Measurements from ENCODE around the gene CIAO3. TPM values are rescaled to one million over a fixed set of nuclear protein-coding genes. Genes with fewer than 3 reads are reported as not detected.

Gene CIAO3
- total and polyA plus RNA-seq, 2 donors (not counting 1 experiment from before 2014, with no cell fraction given), result 59.4 to 68.4 TPM

DNA sequence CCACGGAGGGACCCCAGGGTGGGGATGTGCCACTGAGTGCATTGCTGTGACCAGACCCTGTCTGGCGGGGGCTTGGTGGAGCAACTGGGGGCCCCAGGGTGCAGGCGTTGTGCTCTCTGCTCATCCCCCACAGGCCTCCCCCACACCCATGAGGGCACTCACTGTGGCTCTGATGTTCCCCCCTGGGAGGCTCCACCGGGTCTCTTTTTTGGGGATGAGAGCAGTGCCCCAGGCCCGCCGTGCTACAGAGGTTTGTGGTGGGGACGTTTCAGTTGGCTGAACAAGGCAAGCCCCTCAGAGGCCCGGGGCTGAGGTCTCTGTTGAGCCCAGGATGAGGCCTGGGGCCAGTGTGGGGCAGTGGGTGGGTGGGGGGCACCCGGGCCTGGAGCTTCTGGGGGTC, 17.1 kb downstream of the CIAO3 start:
- Histone ChIP-seq H3K27me3 (replicated peaks in 1 of 4; ENCODE audit: control extremely low read depth in 1 of 4, control insufficient read depth in 3 of 4, insufficient read depth in 4 of 4, low read length in 3 of 4) (no peaks in the 10 kb centered on the region), H3K36me3 (replicated peaks in 1 of 2; ENCODE audit: control extremely low read depth in 1 of 2, control insufficient read depth in 1 of 2, extremely low read depth in 1 of 2, insufficient read depth in 2 of 2, low read length in 1 of 2) (no peaks in the 10 kb centered on the region), H3K27ac (ENCODE audit: low read length in 2 of 2) (no peak overlapping the region), H3K9me3 (ENCODE audit: control extremely low read depth in 1 of 3, control insufficient read depth in 2 of 3, insufficient read depth in 1 of 3, low read length in 2 of 3) (peaks cover 0 to 3% (median 0%) of the 10 kb centered on the region in 3 donors), H3K4me3 (ENCODE audit: control extremely low read depth in 1 of 5, extremely low read depth in 1 of 5, insufficient read depth in 1 of 5, low read depth in 2 of 5, low read length in 4 of 5) (no peak overlapping the region), H3K79me2 (ENCODE audit: control insufficient read depth, insufficient read depth, low read length) (no peaks in the 10 kb centered on the region), H3K4me2 (replicated peaks; ENCODE audit: low read depth, low read length, poor library complexity, severe bottlenecking) (no peak overlapping the region), H4K20me1 (ENCODE audit: control insufficient read depth, insufficient read depth, low read length, poor library complexity, severe bottlenecking) (peaks cover 16% of the 10 kb centered on the region), H3K9ac (ENCODE audit: low read length) (no peak overlapping the region), H2AFZ (ENCODE audit: insufficient read depth, low read depth, low read length, poor library complexity, severe bottlenecking) (no peak overlapping the region), H3K4me1 (ENCODE audit: control insufficient read depth in 2 of 2, insufficient read depth in 2 of 2, low read length in 2 of 2) (peaks cover 25 to 51% of the 10 kb centered on the region in 2 donors)
- ATAC-seq (ENCODE audit: low read depth) (no peak), DNase-seq (no peak)
- H3K9me3 Mint-ChIP-seq (ENCODE audit: insufficient read depth), result no peaks in the 10 kb centered on the region
- ChIA-PET CTCF (interaction anchor here (1.4 kb wide), 1 partner anchor 14 kb away, joined by 3 read pairs; no protein-coding TSS in a partner anchor), POLR2A (interaction anchor here (1.4 kb wide), 1 partner anchor 14 kb away, joined by 3 read pairs; no protein-coding TSS in a partner anchor)
- intact Hi-C loops (cut with micrococcal nuclease), result loop anchor here (5.0 kb wide), 1 partner anchor 41 kb away; the partner anchor contains the start of genes JMJD8 and STUB1
- no peak overlapping the region for H3K27ac Mint-ChIP-seq
- H3K27me3 Mint-ChIP-seq, result no peaks in the 10 kb centered on the region
- TF ChIP-seq, protein P1, sequence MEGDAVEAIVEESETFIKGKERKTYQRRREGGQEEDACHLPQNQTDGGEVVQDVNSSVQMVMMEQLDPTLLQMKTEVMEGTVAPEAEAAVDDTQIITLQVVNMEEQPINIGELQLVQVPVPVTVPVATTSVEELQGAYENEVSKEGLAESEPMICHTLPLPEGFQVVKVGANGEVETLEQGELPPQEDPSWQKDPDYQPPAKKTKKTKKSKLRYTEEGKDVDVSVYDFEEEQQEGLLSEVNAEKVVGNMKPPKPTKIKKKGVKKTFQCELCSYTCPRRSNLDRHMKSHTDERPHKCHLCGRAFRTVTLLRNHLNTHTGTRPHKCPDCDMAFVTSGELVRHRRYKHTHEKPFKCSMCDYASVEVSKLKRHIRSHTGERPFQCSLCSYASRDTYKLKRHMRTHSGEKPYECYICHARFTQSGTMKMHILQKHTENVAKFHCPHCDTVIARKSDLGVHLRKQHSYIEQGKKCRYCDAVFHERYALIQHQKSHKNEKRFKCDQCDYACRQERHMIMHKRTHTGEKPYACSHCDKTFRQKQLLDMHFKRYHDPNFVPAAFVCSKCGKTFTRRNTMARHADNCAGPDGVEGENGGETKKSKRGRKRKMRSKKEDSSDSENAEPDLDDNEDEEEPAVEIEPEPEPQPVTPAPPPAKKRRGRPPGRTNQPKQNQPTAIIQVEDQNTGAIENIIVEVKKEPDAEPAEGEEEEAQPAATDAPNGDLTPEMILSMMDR (IDR thresholded peaks at IDR 0.05), result no peak
- no peak for TF ChIP-seq EZH2 (IDR thresholded peaks at IDR 0.05; ENCODE audit: borderline replicate concordance, insufficient read depth, low read depth, low read length, poor library complexity, severe bottlenecking)
- H3K4me3 Mint-ChIP-seq, result no peak overlapping the region
- 16% methylated on average over 8 of the region's 9 CpGs for WGBS (ENCODE audit: insufficient coverage)
- H3K4me1 Mint-ChIP-seq, result peaks cover 28% of the 10 kb centered on the region

DNA sequence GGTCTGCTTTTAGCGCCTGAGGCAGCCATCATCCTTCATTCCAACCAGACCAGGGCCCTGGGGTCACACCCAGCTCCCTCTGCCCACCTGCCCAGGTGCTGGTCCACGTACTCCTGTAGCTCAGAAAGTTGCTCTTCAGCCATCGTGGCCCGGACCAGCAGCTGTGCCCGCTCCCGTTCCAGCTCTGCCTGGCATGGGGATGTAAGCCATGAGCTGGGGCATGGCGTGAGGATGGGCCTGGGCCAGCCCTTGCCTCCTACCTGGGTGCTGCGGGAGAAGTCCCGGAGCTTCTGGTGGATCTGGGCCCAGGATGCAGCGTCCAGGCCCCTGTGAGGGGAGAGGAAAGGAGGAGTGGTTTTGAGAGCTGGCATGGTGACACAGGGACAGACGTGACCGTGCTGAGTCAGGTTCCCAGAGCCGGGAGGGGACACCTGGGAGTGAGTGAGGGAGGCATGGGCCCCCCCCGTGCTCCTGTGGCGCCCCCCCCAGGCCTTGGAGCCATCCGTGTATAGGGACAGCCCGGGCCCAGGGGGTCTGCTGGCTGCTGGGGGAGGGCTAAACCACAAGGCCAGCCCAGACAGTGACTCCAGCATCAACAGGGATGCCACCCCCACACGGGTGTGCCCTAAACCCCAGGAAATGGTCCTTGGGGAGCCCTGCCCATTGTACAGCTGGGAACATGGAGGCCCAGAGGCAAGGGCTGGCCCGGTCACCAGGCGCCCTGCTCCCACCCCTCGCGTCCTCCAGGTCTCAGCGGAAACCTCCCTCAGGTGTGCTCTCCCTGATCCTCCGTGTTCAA, 17.8 kb downstream of the CIAO3 start:
- H3K4me3 Mint-ChIP-seq, result peak overlapping the region; percentile 44
- H3K4me3 ChIP-seq (ENCODE audit: control extremely low read depth in 1 of 5, extremely low read depth in 1 of 5, insufficient read depth in 1 of 5, low read depth in 2 of 5, low read length in 4 of 5), result no peak overlapping the region
- POLR2A ChIA-PET, result no interaction called here
- no peaks in the 10 kb centered on the region for H3K27me3 Mint-ChIP-seq
- H3K79me2 ChIP-seq (ENCODE audit: control insufficient read depth, insufficient read depth, low read length), result no peaks in the 10 kb centered on the region
- H3K9me3 ChIP-seq (ENCODE audit: control extremely low read depth in 1 of 3, control insufficient read depth in 2 of 3, insufficient read depth in 1 of 3, low read length in 2 of 3), result peaks cover 0 to 3% (median 0%) of the 10 kb centered on the region in 3 donors
- H3K4me2 ChIP-seq (replicated peaks; ENCODE audit: low read depth, low read length, poor library complexity, severe bottlenecking), result no peak overlapping the region
- H3K9me3 Mint-ChIP-seq (ENCODE audit: insufficient read depth), result no peaks in the 10 kb centered on the region
- peaks cover 22 to 47% of the 10 kb centered on the region in 2 donors for H3K4me1 ChIP-seq (ENCODE audit: control insufficient read depth in 2 of 2, insufficient read depth in 2 of 2, low read length in 2 of 2)
- H3K4me1 Mint-ChIP-seq, result peaks cover 26% of the 10 kb centered on the region
- peak overlapping the region in 1 of 2 donors; percentile 9 for H3K27ac ChIP-seq (ENCODE audit: low read length in 2 of 2)
- no peaks in the 10 kb centered on the region for H3K36me3 ChIP-seq (replicated peaks in 1 of 2; ENCODE audit: control extremely low read depth in 1 of 2, control insufficient read depth in 1 of 2, extremely low read depth in 1 of 2, insufficient read depth in 2 of 2, low read length in 1 of 2)
- DNase-seq (no peak), ATAC-seq (ENCODE audit: low read depth) (no peak)
- H3K27me3 ChIP-seq (replicated peaks in 1 of 4; ENCODE audit: control extremely low read depth in 1 of 4, control insufficient read depth in 3 of 4, insufficient read depth in 4 of 4, low read length in 3 of 4), result no peaks in the 10 kb centered on the region
- TF ChIP-seq EZH2 (IDR thresholded peaks at IDR 0.05; ENCODE audit: borderline replicate concordance, insufficient read depth, low read depth, low read length, poor library complexity, severe bottlenecking), result no peak
- TF ChIP-seq, protein P1 (IDR thresholded peaks at IDR 0.05), result no peak
- WGBS (ENCODE audit: insufficient coverage), result 89% methylated on average over 18 of the region's 24 CpGs
- CTCF ChIA-PET, result interaction anchor here (0.9 to 3.8 kb wide), 6 partner anchors 9 to 689 kb away, joined by 3 to 26 read pairs (median 3); partner anchors contain the start of gene CIAO3
- peak overlapping the region; percentile 41 for H3K27ac Mint-ChIP-seq
- no peak overlapping the region for H3K9ac ChIP-seq (ENCODE audit: low read length)
- no peak overlapping the region for H2AFZ ChIP-seq (ENCODE audit: insufficient read depth, low read depth, low read length, poor library complexity, severe bottlenecking)
- H4K20me1 ChIP-seq (ENCODE audit: control insufficient read depth, insufficient read depth, low read length, poor library complexity, severe bottlenecking), result peaks cover 16% of the 10 kb centered on the region
- intact Hi-C loops (cut with micrococcal nuclease), result loop anchor here (5.0 kb wide), 1 partner anchor 41 kb away; the partner anchor contains the start of genes JMJD8 and STUB1
